Ectodermal cell (in vitro differentiated cells): ENCODE data around the gene SMAD7.

Experiments used
- H3K27ac ChIP-seq: 2 replicates; pipeline ENCODE4 v1.7.0; 2013; ENCODE audit warnings: mild to moderate bottlenecking, low read depth, low read length; ENCODE audit not compliant: insufficient read depth, poor library complexity, severe bottlenecking
- H3K27me3 ChIP-seq: 2 replicates; pipeline ENCODE4 v1.7.0; 2013; ENCODE audit warnings: mild to moderate bottlenecking, low read length; ENCODE audit not compliant: insufficient read depth, control insufficient read depth, poor library complexity, severe bottlenecking
- H3K36me3 ChIP-seq: one replicate; pipeline ENCODE4 v1.7.0; 2013; ENCODE audit warnings: low read length; ENCODE audit not compliant: control insufficient read depth, insufficient read depth
- H3K4me1 ChIP-seq: one replicate; pipeline ENCODE4 v1.7.0; 2013; ENCODE audit warnings: low read length; ENCODE audit not compliant: control insufficient read depth, insufficient read depth
- H3K4me3 ChIP-seq: 2 replicates; pipeline ENCODE4 v1.7.0; 2013; ENCODE audit warnings: low read depth, low read length, control low read depth; ENCODE audit not compliant: insufficient read depth
- H3K9me3 ChIP-seq: 2 replicates; pipeline ENCODE4 v1.7.0; 2013; ENCODE audit warnings: mild to moderate bottlenecking, low read length, moderate library complexity; ENCODE audit not compliant: control insufficient read depth
- WGBS, 2 experiments: methylation state at CpG; one replicate each; pipeline ENCODE4 v1.1.7; 2013; ENCODE audit warnings: missing lambda C conversion rate in 2 of 2; 5-methylcytosine and 5-hydroxymethylcytosine counted together

Gene SMAD7

GRCh38 chr18:48928787-48929186 lies 22.0 kb downstream of the SMAD7 start:
- H3K27ac ChIP-seq: no peak overlapping the region
- no peaks in the 10 kb centered on the region for H3K36me3 ChIP-seq
- no peaks in the 10 kb centered on the region for H3K9me3 ChIP-seq
- WGBS, 2 experiments: 70 to 74% methylated on average over 9 of the region's 9 CpGs
- no peak overlapping the region for H3K4me3 ChIP-seq
- no peaks in the 10 kb centered on the region for H3K27me3 ChIP-seq
- peaks cover 53% of the 10 kb centered on the region for H3K4me1 ChIP-seq

GRCh38 chr18:48927286-48928080 lies 23.3 kb downstream of the SMAD7 start:
- 88 to 92% methylated on average over 11 of the region's 11 CpGs for WGBS, 2 experiments
- H3K27ac ChIP-seq: no peak overlapping the region
- H3K4me3 ChIP-seq: no peak overlapping the region
- H3K27me3 ChIP-seq: no peaks in the 10 kb centered on the region
- H3K4me1 ChIP-seq: peaks cover 60% of the 10 kb centered on the region
- no peaks in the 10 kb centered on the region for H3K9me3 ChIP-seq
- no peaks in the 10 kb centered on the region for H3K36me3 ChIP-seq

DNA sequence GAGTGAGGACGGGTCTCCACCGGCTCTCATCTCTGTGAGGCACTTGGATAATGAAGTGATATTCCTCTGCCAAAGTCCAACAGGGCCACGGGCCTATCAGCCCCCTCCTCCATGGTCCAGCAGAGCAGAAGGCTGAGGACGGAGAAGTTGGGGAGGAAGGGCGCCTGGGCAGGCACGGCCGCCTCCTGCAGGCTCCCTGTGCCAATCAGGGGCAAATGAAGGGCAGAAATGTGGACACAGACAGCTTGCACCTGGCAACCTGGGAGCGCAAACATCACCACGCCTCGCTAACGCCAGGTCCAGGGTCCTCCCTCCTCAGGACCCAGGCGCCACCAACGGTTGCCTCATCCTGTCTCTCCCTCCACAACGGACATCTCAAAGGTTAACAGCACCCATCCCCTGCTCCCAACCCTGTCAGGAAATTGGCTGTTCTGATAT lies 24.3 kb downstream of the SMAD7 start:
- H3K36me3 ChIP-seq: no peaks in the 10 kb centered on the region
- H3K4me1 ChIP-seq: peaks cover 51% of the 10 kb centered on the region
- no peak overlapping the region for H3K27ac ChIP-seq

DNA sequence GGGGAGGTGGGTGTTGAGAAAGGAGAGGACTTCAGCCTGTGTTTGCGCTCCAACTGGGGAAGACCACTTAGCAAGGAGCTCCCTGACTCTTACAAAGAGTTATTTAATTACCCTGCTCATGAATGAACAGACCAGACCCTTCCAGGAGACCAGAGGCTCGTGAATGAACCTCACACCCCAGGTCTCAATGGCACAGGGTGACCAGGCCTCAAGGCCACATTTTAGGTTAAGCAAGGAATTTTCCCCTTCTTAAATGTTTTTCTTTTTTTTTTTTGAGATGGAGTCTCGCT lies 25.3 kb downstream of the SMAD7 start:
- 74 to 82% methylated on average over 2 of the region's 3 CpGs for WGBS, 2 experiments
- Histone ChIP-seq H3K27ac (no peak overlapping the region), H3K4me3 (no peak overlapping the region), H3K4me1 (peaks cover 49% of the 10 kb centered on the region), H3K27me3 (no peaks in the 10 kb centered on the region), H3K9me3 (no peaks in the 10 kb centered on the region), H3K36me3 (no peaks in the 10 kb centered on the region)

More for the DNA sequence above, 24.3 kb downstream of the SMAD7 start:
- WGBS, 2 experiments: 95% methylated on average over 14 of the region's 14 CpGs
- no peak overlapping the region for H3K4me3 ChIP-seq
- H3K9me3 ChIP-seq: no peaks in the 10 kb centered on the region
- H3K27me3 ChIP-seq: no peaks in the 10 kb centered on the region

- no peaks in the 10 kb centered on the region for H3K36me3 ChIP-seq
- H3K4me1 ChIP-seq: peaks cover 43% of the 10 kb centered on the region
- no peaks in the 10 kb centered on the region for H3K27me3 ChIP-seq
- H3K4me3 ChIP-seq: no peak overlapping the region
- H3K9me3 ChIP-seq: no peaks in the 10 kb centered on the region
- WGBS, 2 experiments: 70 to 74% methylated on average over 17 of the region's 17 CpGs
- no peak overlapping the region for H3K27ac ChIP-seq
Observed at GRCh38 chr18:48924630-48925490, 25.9 kb downstream of the SMAD7 start.

DNA sequence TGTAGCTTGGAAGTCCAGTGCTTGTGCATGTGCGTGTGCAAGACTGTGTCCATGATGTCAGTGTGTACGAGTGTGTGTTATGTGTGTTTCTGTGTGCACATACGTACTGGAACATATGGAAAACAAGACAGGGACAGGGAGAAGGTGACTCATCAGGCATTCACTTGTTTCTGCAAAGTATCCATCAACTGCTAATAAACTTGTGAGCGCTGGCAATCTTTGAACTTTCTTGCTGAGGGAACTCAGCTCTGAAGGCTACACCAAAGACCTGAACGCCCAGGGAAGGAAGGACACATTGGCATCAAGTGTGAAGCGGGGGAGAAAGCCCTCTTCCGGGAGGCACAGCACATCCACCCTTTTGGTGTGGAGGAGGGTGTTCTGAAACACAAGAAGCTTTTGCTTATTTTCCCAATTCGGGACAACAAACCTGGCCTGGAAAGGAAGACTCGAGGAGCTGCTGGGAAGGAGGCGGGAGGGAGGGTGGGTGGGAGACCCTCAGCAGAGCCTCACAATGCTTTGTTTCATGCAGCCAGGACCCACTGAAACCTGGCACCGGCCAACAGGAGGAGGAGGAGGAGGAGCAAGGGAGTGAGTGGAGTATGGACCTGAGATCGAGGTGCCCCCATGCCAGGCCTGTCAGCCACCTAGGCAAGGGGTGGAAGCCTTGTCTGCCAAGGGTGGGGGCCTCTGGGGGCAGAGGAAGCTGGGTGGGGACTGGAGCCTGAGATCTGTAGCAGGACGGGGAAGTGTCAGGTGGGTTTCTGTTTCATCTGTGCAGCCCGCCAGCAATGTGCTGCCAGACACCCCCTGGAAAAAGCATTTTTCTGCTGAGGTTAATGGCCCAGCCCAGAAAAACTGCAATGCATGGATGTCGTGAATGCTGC lies 26.8 kb downstream of the SMAD7 start:
- 79 to 83% methylated on average over 15 of the region's 15 CpGs for WGBS, 2 experiments
- Histone ChIP-seq H3K9me3 (no peaks in the 10 kb centered on the region), H3K27me3 (no peaks in the 10 kb centered on the region), H3K4me3 (no peak overlapping the region), H3K36me3 (no peaks in the 10 kb centered on the region), H3K27ac (no peak overlapping the region), H3K4me1 (peaks cover 35% of the 10 kb centered on the region)

- no peaks in the 10 kb centered on the region for H3K9me3 ChIP-seq
- no peak overlapping the region for H3K27ac ChIP-seq
- peaks cover 28% of the 10 kb centered on the region for H3K4me1 ChIP-seq
- H3K4me3 ChIP-seq: no peak overlapping the region
- no peaks in the 10 kb centered on the region for H3K36me3 ChIP-seq
- 73 to 74% methylated on average over 21 of the region's 21 CpGs for WGBS, 2 experiments
- no peaks in the 10 kb centered on the region for H3K27me3 ChIP-seq
Observed at GRCh38 chr18:48922801-48923730, 27.7 kb downstream of the SMAD7 start.

GRCh38 chr18:48922226-48922800 lies 28.5 kb downstream of the SMAD7 start:
- H3K4me1 ChIP-seq: peaks cover 28% of the 10 kb centered on the region
- WGBS, 2 experiments: 65 to 81% methylated on average over 6 to 7 of the region's 7 CpGs
- no peaks in the 10 kb centered on the region for H3K9me3 ChIP-seq
- no peak overlapping the region for H3K4me3 ChIP-seq
- no peaks in the 10 kb centered on the region for H3K27me3 ChIP-seq
- H3K36me3 ChIP-seq: no peaks in the 10 kb centered on the region
- H3K27ac ChIP-seq: no peak overlapping the region
